ENCODE measurements around the gene STIM2.
"Not testable (repeated sequence)": the region's sequence is repeated elsewhere in the genome, so short reads cannot be mapped to it uniquely, and the experiment has no call there.

The STIM2 gene

GRCh38 chr4:27001398-27002164 is 140.9 kb downstream of the STIM2 start:
- no peak for DNase-seq (ENCODE audit: low spot score)

GRCh38 chr4:27003642-27004113 is 143.0 kb downstream of the STIM2 start:
- DNase-seq (ENCODE audit: low spot score): no peak

- DNase-seq (ENCODE audit: low spot score): no peak
Observed at GRCh38 chr4:27005501-27005900, 144.9 kb downstream of the STIM2 start.

- no peak for DNase-seq (ENCODE audit: low spot score)
Observed at GRCh38 chr4:27005905-27006590, 145.4 kb downstream of the STIM2 start.

GRCh38 chr4:27006646-27007045 is 146.0 kb downstream of the STIM2 start:
- no peak for DNase-seq (ENCODE audit: low spot score)

- DNase-seq (ENCODE audit: low spot score): no peak
Observed at GRCh38 chr4:27007507-27007906, 146.9 kb downstream of the STIM2 start.

- DNase-seq (ENCODE audit: low spot score): no peak
Observed at GRCh38 chr4:27008679-27009078, 148.0 kb downstream of the STIM2 start.

GRCh38 chr4:27009539-27009938 is 148.9 kb downstream of the STIM2 start:
- DNase-seq (ENCODE audit: low spot score): no peak

GRCh38 chr4:27010334-27010940 is 149.8 kb downstream of the STIM2 start:
- DNase-seq (ENCODE audit: low spot score): peak; percentile 48

GRCh38 chr4:27011401-27011800 is 150.8 kb downstream of the STIM2 start:
- no peak for DNase-seq (ENCODE audit: low spot score)

- no peak for DNase-seq (ENCODE audit: low spot score)
Observed at GRCh38 chr4:27013012-27013411, 152.4 kb downstream of the STIM2 start.

- no peak for DNase-seq (ENCODE audit: low spot score)
Observed at GRCh38 chr4:27016551-27016950, 155.9 kb downstream of the STIM2 start.

- DNase-seq (ENCODE audit: low spot score): no peak
Observed at GRCh38 chr4:27017623-27018022, 157.0 kb downstream of the STIM2 start.

- DNase-seq (ENCODE audit: low spot score): no peak
Observed at GRCh38 chr4:27018076-27018475, 157.4 kb downstream of the STIM2 start.

GRCh38 chr4:27018910-27019309 is 158.3 kb downstream of the STIM2 start:
- DNase-seq (ENCODE audit: low spot score): no peak

- no peak for DNase-seq (ENCODE audit: low spot score)
Observed at GRCh38 chr4:27019766-27020165, 159.1 kb downstream of the STIM2 start.

GRCh38 chr4:27020203-27020602 is 159.6 kb downstream of the STIM2 start:
- DNase-seq (ENCODE audit: low spot score): no peak

- DNase-seq (ENCODE audit: low spot score): no peak
Observed at GRCh38 chr4:27020603-27021002, 160.0 kb downstream of the STIM2 start.

GRCh38 chr4:27022963-27023362 is 162.3 kb downstream of the STIM2 start:
- no peak for DNase-seq (ENCODE audit: low spot score)

GRCh38 chr4:27023366-27023765 is 162.7 kb downstream of the STIM2 start:
- DNase-seq (ENCODE audit: low spot score): no peak

- DNase-seq (ENCODE audit: low spot score): no peak
Observed at GRCh38 chr4:27024805-27025204, 164.2 kb downstream of the STIM2 start.

- no peak for DNase-seq (ENCODE audit: low spot score)
Observed at GRCh38 chr4:27027428-27027827, 166.8 kb downstream of the STIM2 start.

- not testable (repeated sequence) for DNase-seq (ENCODE audit: low spot score)
Observed at GRCh38 chr4:27035127-27035526, 174.5 kb downstream of the STIM2 start.
